Subcutaneous abdominal adipose tissue (tissue), 5 donors: ENCODE data around the gene EGLN2.
A peak's percentile ranks its signal among the peaks of the same experiment; 100 is the strongest.
"Not testable (repeated sequence)": the region's sequence is repeated elsewhere in the genome, so short reads cannot be mapped to it uniquely, and the experiment has no call there.

Experiments used
- H3K27ac ChIP-seq: one replicate; pipeline ENCODE4 v1.7.0; 2013; ENCODE audit warnings: low read depth, mild to moderate bottlenecking, inconsistent platforms, low read length, moderate library complexity
- H3K27me3 ChIP-seq, 5 donors: one replicate each; pipeline ENCODE4 v1.7.0; 2013; ENCODE audit warnings: low read length in 5 of 5, inconsistent platforms in 1 of 5; ENCODE audit not compliant: control insufficient read depth in 5 of 5, insufficient read depth in 4 of 5
- H3K36me3 ChIP-seq, 5 donors: one replicate each; pipeline ENCODE4 v1.7.0; 2013; ENCODE audit warnings: low read length in 5 of 5; ENCODE audit not compliant: control insufficient read depth in 5 of 5, insufficient read depth in 5 of 5
- H3K4me1 ChIP-seq, 5 donors: one replicate each; pipeline ENCODE4 v1.7.0; 2013; ENCODE audit warnings: low read length in 5 of 5, mild to moderate bottlenecking in 3 of 5, moderate library complexity in 1 of 5; ENCODE audit not compliant: control insufficient read depth in 5 of 5, insufficient read depth in 5 of 5
- H3K4me3 ChIP-seq, 5 donors: one replicate each; pipeline ENCODE4 v1.7.0; 2013; ENCODE audit warnings: low read length in 5 of 5, low read depth in 1 of 5
- H3K9ac ChIP-seq, 5 donors: one replicate each; pipeline ENCODE4 v1.7.0; 2013; ENCODE audit warnings: low read length in 5 of 5, mild to moderate bottlenecking in 4 of 5, moderate library complexity in 3 of 5
- H3K9me3 ChIP-seq, 5 donors: one replicate each; pipeline ENCODE4 v1.7.0; 2013; ENCODE audit warnings: low read length in 5 of 5; ENCODE audit not compliant: control insufficient read depth in 5 of 5
- donor health status: healthy.
- donor health status: healthy.
- donor health status: healthy.
- donor health status: healthy.
- donor health status: healthy.

The EGLN2 gene

DNA sequence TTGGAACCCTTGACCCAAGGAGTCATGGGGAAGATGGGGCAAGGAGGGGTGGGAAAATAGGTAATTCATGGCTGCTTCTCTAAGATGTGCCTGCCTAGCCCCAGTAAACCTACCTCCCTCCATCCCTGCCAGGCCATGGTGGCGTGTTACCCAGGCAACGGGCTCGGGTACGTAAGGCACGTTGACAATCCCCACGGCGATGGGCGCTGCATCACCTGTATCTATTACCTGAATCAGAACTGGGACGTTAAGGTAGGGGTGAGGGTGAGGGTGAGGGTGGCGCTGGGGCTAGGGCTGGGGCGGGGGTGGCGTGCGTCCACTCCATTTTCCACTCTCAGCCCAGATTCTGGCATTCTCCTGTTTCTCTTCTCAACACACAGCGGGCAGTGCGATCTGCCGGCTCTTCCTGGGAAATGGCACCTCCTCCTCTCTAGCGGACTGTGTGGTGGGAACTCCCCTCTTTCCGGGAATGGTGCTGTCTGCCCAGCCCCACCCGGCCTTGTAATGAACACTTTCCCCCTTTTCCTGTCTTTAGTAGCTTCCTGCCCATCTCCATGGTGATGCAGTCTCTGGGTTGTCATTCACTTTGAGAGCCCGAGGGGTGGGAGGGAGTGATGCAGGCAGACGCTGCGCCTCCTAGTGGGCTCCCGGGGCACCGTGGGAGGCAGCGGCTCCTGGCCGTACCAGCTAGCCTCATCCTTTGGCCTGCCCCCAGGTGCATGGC lies 7.6 kb downstream of the EGLN2 start:
- H3K27me3 ChIP-seq = peaks cover 0 to 2% (median 0%) of the 10 kb centered on the region in 5 donors
- peaks cover 40 to 99% (median 87%) of the 10 kb centered on the region in 5 donors for H3K4me1 ChIP-seq
- H3K9me3 ChIP-seq = no peaks in the 10 kb centered on the region
- peaks cover 0 to 50% (median 42%) of the 10 kb centered on the region in 5 donors for H3K36me3 ChIP-seq
- H3K4me3 ChIP-seq = peak overlapping the region in 3 of 5 donors; percentile 33 to 46 (median 34)
- peak overlapping the region; percentile 79 for H3K27ac ChIP-seq
- peak overlapping the region in 4 of 5 donors; percentile 13 to 74 (median 66) for H3K9ac ChIP-seq

DNA sequence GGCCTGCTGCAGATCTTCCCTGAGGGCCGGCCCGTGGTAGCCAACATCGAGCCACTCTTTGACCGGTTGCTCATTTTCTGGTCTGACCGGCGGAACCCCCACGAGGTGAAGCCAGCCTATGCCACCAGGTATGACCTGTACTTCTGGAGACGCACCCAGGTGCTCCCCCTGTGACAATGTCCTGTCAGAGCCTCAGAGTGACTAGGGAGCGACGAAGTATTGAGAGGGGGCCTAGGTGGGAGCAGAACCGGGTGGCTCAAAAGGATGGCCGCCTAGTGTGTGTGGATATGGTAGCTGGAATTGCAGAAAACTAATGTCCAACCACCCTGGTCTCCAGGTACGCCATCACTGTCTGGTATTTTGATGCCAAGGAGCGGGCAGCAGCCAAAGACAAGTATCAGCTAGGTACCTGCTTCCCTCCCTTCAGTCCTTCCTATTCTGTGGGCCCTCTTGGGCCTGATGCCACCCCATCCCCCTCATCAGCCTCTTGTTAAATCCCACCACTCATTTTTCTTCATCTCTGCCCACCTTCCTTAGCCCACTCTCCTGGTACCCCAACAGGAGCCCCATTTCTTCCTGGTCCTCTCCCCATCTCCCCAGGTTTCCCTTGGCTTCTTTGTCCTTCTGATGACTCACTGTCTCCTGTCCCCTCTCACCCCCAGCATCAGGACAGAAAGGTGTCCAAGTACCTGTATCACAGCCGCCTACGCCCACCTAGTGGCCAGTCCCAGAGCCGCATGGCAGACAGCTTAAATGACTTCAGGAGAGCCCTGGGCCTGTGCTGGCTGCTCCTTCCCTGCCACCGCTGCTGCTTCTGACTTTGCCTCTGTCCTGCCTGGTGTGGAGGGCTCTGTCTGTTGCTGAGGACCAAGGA lies 8.4 kb downstream of the EGLN2 start:
- Histone ChIP-seq H3K4me1 (peaks cover 34 to 99% (median 87%) of the 10 kb centered on the region in 5 donors), H3K27ac (peak overlapping the region; percentile 79), H3K9me3 (no peaks in the 10 kb centered on the region), H3K9ac (peak overlapping the region in 2 of 5 donors; percentile 5 to 74), H3K27me3 (peaks cover 0 to 2% (median 0%) of the 10 kb centered on the region in 5 donors), H3K36me3 (peaks cover 0 to 45% (median 38%) of the 10 kb centered on the region in 5 donors), H3K4me3 (peak overlapping the region in 2 of 5 donors; percentile 13 to 22)

DNA sequence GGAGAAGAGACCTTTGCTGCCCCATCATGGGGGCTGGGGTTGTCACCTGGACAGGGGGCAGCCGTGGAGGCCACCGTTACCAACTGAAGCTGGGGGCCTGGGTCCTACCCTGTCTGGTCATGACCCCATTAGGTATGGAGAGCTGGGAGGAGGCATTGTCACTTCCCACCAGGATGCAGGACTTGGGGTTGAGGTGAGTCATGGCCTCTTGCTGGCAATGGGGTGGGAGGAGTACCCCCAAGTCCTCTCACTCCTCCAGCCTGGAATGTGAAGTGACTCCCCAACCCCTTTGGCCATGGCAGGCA lies 9.0 kb downstream of the EGLN2 start:
- Histone ChIP-seq H3K4me3 (no peak overlapping the region), H3K9ac (no peak overlapping the region), H3K4me1 (peaks cover 30 to 96% (median 84%) of the 10 kb centered on the region in 5 donors), H3K9me3 (no peaks in the 10 kb centered on the region), H3K27ac (peak overlapping the region; percentile 79), H3K27me3 (peaks cover 0 to 2% (median 0%) of the 10 kb centered on the region in 5 donors), H3K36me3 (peaks cover 0 to 45% (median 38%) of the 10 kb centered on the region in 5 donors)

DNA sequence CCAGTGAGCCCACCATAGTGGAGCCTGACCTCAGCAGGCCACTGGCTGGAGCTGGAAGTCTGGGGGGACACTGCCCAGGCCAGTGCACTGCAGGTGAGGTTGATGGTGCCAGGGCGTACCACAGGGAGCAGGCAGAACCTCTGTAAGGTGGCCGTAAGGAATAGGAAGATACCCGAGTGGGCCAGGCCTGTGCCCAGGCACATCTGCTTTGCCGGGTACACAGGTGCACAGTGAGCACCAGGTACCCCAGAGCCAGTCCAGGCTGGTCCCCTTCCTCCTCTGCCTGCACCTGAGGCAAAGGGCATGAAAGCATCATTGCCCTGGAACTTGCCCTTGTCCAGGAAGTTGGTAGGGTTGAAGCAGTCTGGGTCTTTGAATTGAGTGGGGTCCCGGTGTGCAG lies 9.5 kb downstream of the EGLN2 start:
- Histone ChIP-seq H3K4me1 (peaks cover 25 to 93% (median 81%) of the 10 kb centered on the region in 5 donors), H3K36me3 (peaks cover 0 to 45% (median 38%) of the 10 kb centered on the region in 5 donors), H3K27me3 (peaks cover 0 to 2% (median 0%) of the 10 kb centered on the region in 5 donors), H3K4me3 (no peak overlapping the region), H3K27ac (peak overlapping the region; percentile 79), H3K9me3 (no peaks in the 10 kb centered on the region), H3K9ac (no peak overlapping the region)

DNA sequence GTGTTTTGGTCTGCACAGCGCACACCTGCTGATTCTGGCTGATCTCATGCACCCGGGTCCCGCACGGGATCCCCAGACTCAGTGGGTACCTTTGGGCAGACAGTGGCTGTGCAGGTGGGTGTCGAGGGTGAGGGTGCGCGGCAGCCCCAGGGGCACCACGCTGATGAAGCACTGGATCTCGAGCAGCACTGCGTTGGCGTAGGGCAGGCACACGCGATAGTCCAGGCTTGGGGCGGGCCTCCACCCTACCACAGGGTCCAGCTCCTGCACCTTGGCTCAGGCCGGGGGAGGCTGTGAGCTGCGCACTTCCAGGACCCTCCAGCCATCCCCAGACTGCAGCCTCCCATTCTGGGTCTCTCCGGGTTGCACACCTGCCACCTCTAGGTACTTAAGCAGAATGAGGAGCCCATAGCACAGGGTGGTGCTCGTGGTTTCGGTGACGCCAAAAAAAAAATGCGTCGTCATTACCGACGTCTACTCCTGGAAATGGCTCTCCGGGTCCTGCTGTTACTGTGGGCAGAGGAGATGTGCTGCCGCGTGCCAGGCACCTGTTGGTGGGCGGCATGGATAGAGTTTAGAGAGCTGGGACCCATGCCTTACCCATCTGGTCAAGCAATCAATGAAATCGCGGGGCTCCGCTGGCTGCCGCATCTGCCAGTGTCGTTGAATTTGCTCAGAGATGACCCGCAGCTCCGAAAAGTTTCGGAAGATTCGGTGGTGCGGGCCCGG lies 10.5 kb downstream of the EGLN2 start:
- H3K27ac ChIP-seq = no peak overlapping the region
- peak overlapping the region in 1 of 5 donors; percentile 39 for H3K9ac ChIP-seq
- peaks cover 0 to 38% (median 29%) of the 10 kb centered on the region in 5 donors for H3K36me3 ChIP-seq
- no peaks in the 10 kb centered on the region for H3K9me3 ChIP-seq
- H3K27me3 ChIP-seq = peaks cover 0 to 2% (median 0%) of the 10 kb centered on the region in 5 donors
- peaks cover 19 to 83% (median 71%) of the 10 kb centered on the region in 5 donors for H3K4me1 ChIP-seq
- peak overlapping the region in 4 of 5 donors; percentile 52 to 68 (median 62) for H3K4me3 ChIP-seq

DNA sequence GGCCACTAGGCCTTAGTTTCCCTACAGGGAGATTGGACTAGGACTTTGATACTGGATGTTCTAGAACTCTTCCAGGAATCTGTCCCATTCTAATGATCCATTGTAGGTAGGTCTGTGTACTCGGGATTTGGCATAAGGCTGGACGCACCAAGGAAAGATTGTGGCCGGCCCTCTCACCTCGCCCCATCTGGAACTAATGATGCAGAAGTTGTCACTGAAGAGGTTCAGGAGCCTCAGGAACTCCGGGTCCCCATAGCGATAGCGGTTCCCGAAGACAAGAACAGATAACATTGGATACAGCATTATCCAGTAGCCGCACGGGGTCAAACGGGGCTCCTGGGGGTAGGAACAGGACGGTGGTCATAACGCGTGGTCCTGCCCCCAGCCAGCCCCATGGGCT lies 11.2 kb downstream of the EGLN2 start:
- peak overlapping the region; percentile 37 for H3K27ac ChIP-seq
- H3K36me3 ChIP-seq = peaks cover 0 to 31% (median 25%) of the 10 kb centered on the region in 5 donors
- peaks cover 16 to 77% (median 65%) of the 10 kb centered on the region in 5 donors for H3K4me1 ChIP-seq
- H3K9me3 ChIP-seq = no peaks in the 10 kb centered on the region
- H3K9ac ChIP-seq = peak overlapping the region in 2 of 5 donors; percentile 39 to 56
- H3K27me3 ChIP-seq = peaks cover 0 to 2% (median 0%) of the 10 kb centered on the region in 5 donors
- H3K4me3 ChIP-seq = peak overlapping the region; percentile 50 to 68 (median 59)

DNA sequence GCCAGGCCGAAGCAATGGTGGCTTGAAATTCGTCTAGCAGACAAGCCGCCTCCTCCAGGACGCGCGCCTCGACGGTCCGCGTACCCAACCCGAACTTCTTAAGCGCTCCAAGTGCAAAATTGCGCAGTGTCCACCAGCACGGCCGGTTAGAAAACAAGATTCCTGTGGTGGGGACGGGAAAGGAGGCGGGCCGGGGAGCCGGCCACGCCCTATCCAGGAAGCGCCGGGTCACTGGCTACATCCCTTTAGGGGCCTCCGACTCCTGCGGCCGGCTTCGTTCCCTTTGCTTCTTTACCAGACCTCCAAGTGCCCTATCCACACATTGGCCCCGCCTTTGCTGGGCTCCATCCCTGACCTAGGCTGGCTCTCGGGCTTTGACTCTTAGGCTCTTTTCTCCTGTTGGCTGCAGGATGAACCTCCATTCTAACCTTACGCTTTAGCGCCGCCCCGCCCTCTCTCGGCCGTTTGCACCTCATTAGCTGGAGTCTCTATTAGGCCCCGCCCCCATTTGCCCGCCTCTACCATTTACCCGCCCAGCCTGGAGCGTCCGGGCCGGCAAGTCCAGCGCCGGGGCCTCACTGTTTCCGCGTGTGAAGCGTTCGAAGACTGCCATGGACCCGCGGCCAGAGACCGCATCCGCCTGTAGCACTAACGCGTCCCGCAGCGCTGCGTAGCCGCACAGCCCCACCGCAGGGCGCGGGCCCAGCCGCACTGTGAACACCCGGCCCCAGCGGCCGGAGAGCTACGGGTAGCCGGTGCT lies 11.8 kb downstream of the EGLN2 start:
- peak overlapping the region; percentile 37 for H3K27ac ChIP-seq
- peak overlapping the region in 1 of 5 donors; percentile 51 for H3K9ac ChIP-seq
- not testable (repeated sequence) for H3K27me3 ChIP-seq

DNA sequence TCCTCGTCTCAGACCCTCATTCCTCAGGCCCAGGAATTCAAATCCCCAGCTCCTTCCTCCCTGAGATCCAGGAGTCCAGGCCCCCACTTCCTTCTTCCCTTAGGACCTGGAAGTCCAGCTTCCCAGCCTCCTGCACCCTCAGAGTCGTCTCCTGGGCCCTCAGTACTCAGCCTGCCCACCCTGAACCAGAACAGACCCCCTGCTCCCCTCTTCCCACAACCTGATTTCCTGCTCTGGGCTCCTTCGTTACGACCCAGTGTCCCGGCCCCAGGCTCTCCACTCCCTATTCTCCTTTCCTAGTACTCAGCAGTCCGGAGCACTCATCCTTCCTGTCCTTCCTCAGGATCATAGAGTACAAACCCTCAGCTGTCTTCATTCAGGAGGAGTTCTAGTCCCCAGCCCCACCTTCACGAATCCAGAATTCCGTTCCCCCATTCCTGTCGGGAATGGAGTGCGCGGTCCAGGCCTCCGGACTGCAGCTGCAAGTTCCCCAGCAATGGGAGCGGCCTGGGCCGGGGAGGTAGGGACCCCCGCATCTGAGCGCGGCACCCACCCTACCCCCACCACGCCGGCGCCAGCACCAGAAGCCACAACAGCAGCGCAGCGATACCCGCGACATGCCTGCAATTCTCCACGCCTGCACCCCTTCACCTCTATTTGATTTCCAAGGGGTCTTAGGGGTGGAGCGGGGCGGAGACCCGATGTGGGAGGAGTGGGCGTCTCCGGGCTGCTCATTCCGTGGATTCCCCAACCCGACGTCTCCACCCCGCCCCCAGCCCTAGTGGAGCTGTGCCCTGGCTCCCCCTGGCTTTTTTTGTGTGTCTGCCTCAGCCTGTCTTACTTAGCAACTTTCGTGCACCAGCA lies 12.7 kb downstream of the EGLN2 start:
- Histone ChIP-seq H3K9ac (peak overlapping the region in 1 of 5 donors; percentile 52), H3K36me3 (peaks cover 0 to 28% (median 25%) of the 10 kb centered on the region in 5 donors), H3K4me1 (peaks cover 8 to 61% (median 49%) of the 10 kb centered on the region in 5 donors), H3K4me3 (peak overlapping the region in 3 of 5 donors; percentile 22 to 64 (median 59)), H3K9me3 (no peaks in the 10 kb centered on the region), H3K27me3 (peaks cover 0 to 1% (median 0%) of the 10 kb centered on the region in 5 donors), H3K27ac (no peak overlapping the region)

More for the DNA sequence above, 11.8 kb downstream of the EGLN2 start:
- Histone ChIP-seq H3K4me3 (peak overlapping the region; percentile 52 to 72 (median 64)), H3K36me3 (peaks cover 0 to 28% (median 25%) of the 10 kb centered on the region in 5 donors), H3K4me1 (peaks cover 10 to 70% (median 58%) of the 10 kb centered on the region in 5 donors)
- H3K9me3 ChIP-seq = not testable (repeated sequence)
